ENCODE measurements around the gene SMC1B.

GRCh38 chr22:45381348-45381747 lies 32.1 kb downstream of the SMC1B start:
- TF ChIP-seq CTCF (conservative IDR thresholded peaks at IDR 0.05) (no peak), ZFX (IDR thresholded peaks at IDR 0.05) (no peak)
